Upper lobe of left lung (tissue), 6 donors: ENCODE results near the gene LIMD2. TPM values are rescaled to one million over a fixed set of nuclear protein-coding genes. Genes with fewer than 3 reads are reported as not detected.

Experiments
- ATAC-seq, 2 donors: fragments of 200-7000 bp; cut with Tn5 transposase; one replicate each; pipeline ENCODE4 v1.9.1; 2022; ENCODE audit warnings: mild to moderate bottlenecking in 2 of 2, moderate library complexity in 2 of 2; ENCODE audit not compliant: low FRiP score in 2 of 2
- DNase-seq, 2 donors: peaks; one replicate each; pipeline ENCODE4 v3.0.0-alpha.2; 2019 to 2020
- H3K27ac ChIP-seq, 4 donors: fragments of 200-600 bp; sonication (generic); one replicate each; pipeline ENCODE4 v1.5.1; 2016 to 2019
- H3K27me3 ChIP-seq, 4 donors: fragments of 200-600 bp; sonication (generic); one replicate each; pipeline ENCODE4 v1.5.1; 2017 to 2019
- H3K36me3 ChIP-seq, 4 donors: fragments of 200-600 bp; sonication (generic); one replicate each; pipeline ENCODE4 v1.5.1; 2016 to 2019
- H3K4me1 ChIP-seq, 4 donors: fragments of 200-600 bp; sonication (generic); one replicate each; pipeline ENCODE4 v1.5.1; 2018 to 2019
- H3K4me3 ChIP-seq, 4 donors: fragments of 200-600 bp; sonication (generic); one replicate each; pipeline ENCODE4 v1.5.1; 2017 to 2019; ENCODE audit warnings: mild to moderate bottlenecking in 2 of 4, moderate library complexity in 1 of 4
- H3K9me3 ChIP-seq, 4 donors: fragments of 200-600 bp; sonication (generic); one replicate each; pipeline ENCODE4 v1.5.1; 2018 to 2019
- CTCF ChIP-seq, 6 experiments: fragments of 450-650 bp in 4 of 6; fragments of 200-600 bp in 2 of 6; sonication (generic) in 2 of 6; IDR thresholded peaks; one replicate each; pipeline ENCODE4 v1.5.1; 2016 to 2019; ENCODE audit warnings: antibody characterized with exemption in 6 of 6
- EP300 ChIP-seq, 4 donors: sonication (generic); formaldehyde crosslinking; IDR thresholded peaks; one replicate each; pipeline ENCODE4 v1.5.1; 2017; ENCODE audit warnings: antibody characterized with exemption in 4 of 4, control low read depth in 2 of 4
- POLR2A ChIP-seq, 4 donors: fragments of 450-650 bp; IDR thresholded peaks; one replicate each; pipeline ENCODE4 v1.5.1; 2016 to 2017; ENCODE audit warnings: antibody characterized with exemption in 4 of 4, mild to moderate bottlenecking in 2 of 4
- POLR2AphosphoS5 ChIP-seq, 2 donors: sonication (generic); formaldehyde crosslinking; IDR thresholded peaks; one replicate each; pipeline ENCODE4 v1.5.1; 2017; ENCODE audit warnings: antibody characterized with exemption in 2 of 2
- WGBS, 2 donors: methylation state at CpG; one replicate each; pipeline ENCODE4 v1.1.5; 2017 to 2018; 5-methylcytosine and 5-hydroxymethylcytosine counted together
- total RNA-seq, 6 donors: library from RNA; depleted of rRNA in 4 of 6; stranded (reverse); fragments of >200 nt in 4 of 6; gene quantifications; one replicate each; pipeline versions ENCODE4 v1.1.0 to v1.2.1, GENCODE V29; 2016 to 2021
- donor health status: DM: no; HTN: no; CAD: no; lungs with moderate emphysema.
- donor health status: DM: no; HTN: yes; CAD: no; lungs with severe emphysema.

LIMD2 gene
- total RNA-seq, 6 donors from 2014 or later: 13.2 to 115 (median 21.6) TPM

DNA sequence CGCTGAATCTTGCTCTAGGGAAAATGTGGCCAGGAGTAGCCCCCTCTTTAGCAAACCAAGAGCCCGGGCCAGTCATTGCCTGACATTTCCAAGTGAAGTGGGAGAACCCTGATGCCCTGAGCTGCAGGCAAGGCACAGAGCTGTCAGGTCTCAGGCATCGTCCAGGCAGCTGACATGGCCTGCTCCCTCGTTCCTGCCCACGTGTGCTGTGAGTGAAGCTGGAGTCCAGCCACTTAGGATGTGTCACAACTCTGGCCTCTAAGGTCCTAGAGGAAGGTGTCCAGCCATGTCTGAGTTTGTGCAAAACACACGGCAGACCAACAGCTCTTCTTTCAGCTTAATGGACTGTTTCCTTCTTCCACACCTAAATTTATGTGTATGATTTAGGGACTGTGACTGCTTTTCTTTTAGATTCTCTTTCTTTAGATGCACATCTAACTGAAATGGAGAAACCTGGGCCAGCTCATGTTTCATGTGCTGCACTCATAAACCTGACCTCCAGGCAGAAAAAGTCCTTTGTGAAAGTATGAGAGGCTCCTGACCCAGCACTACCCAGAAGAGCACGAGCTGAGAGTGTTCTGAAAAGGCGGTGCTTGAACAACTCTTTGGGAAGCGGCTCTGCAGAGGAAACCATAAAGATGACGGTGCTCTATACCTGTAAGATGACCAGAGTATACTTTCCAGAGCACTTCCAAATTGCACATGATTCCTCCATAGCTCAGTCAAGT is 14.8 kb upstream of the LIMD2 start:
- TF ChIP-seq POLR2A (IDR thresholded peaks at IDR 0.05): no peak
- TF ChIP-seq CTCF (IDR thresholded peaks at IDR 0.05): no peak
- no peak for TF ChIP-seq POLR2AphosphoS5 (IDR thresholded peaks at IDR 0.05)
- no peak for TF ChIP-seq EP300 (IDR thresholded peaks at IDR 0.05)
- H3K4me3 ChIP-seq: no peak overlapping the region
- peaks cover 5 to 59% (median 37%) of the 10 kb centered on the region in 4 donors for H3K36me3 ChIP-seq
- H3K27ac ChIP-seq: no peak overlapping the region
- 77 to 81% methylated on average over 10 of the region's 10 CpGs for WGBS, 2 donors
- no peaks in the 10 kb centered on the region for H3K27me3 ChIP-seq
- DNase-seq (no peak), ATAC-seq (no peak)
- H3K9me3 ChIP-seq: no peaks in the 10 kb centered on the region
- no peaks in the 10 kb centered on the region for H3K4me1 ChIP-seq

GRCh38 chr17:63709110-63709509 is 9.2 kb upstream of the LIMD2 start:
- 85 to 96% methylated on average over 6 of the region's 6 CpGs for WGBS, 2 donors
- Histone ChIP-seq H3K36me3 (peaks cover 5 to 88% (median 65%) of the 10 kb centered on the region in 4 donors), H3K4me1 (peaks cover 3 to 13% (median 3%) of the 10 kb centered on the region in 4 donors), H3K4me3 (no peak overlapping the region), H3K9me3 (no peaks in the 10 kb centered on the region), H3K27me3 (no peaks in the 10 kb centered on the region), H3K27ac (no peak overlapping the region)
- TF ChIP-seq CTCF (IDR thresholded peaks at IDR 0.05) (no peak), EP300 (IDR thresholded peaks at IDR 0.05) (no peak), POLR2AphosphoS5 (IDR thresholded peaks at IDR 0.05) (no peak), POLR2A (IDR thresholded peaks at IDR 0.05) (no peak)
- DNase-seq (no peak), ATAC-seq (no peak)

DNA sequence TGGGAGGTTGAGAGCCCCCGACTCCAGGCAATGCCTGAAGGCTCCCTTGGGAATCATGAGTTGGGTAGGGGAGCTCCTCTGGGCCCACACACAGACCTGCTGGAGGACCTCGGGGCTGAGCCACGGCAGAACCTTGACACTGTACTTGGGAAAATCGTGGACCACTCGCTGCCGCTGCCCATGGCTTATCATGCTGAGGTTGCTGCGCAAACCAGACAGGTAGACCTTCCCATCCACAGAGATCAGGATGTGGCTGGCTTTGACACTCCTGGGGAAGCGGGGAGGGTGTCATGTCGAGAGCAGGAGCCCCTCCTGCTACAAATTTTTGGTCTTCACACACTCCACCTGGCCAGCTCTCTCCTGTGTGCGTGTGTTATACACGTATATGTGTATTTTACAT is 7.2 kb upstream of the LIMD2 start:
- 72 to 91% methylated on average over 4 to 11 of the region's 11 CpGs for WGBS, 2 donors
- peaks cover 3 to 18% (median 3%) of the 10 kb centered on the region in 4 donors for H3K4me1 ChIP-seq
- TF ChIP-seq POLR2AphosphoS5 (IDR thresholded peaks at IDR 0.05): no peak
- TF ChIP-seq POLR2A (IDR thresholded peaks at IDR 0.05): no peak
- no peak for TF ChIP-seq EP300 (IDR thresholded peaks at IDR 0.05)
- TF ChIP-seq CTCF (IDR thresholded peaks at IDR 0.05): no peak
- no peak overlapping the region for H3K27ac ChIP-seq
- no peaks in the 10 kb centered on the region for H3K27me3 ChIP-seq
- H3K4me3 ChIP-seq: no peak overlapping the region
- DNase-seq (no peak), ATAC-seq (no peak)
- H3K9me3 ChIP-seq: no peaks in the 10 kb centered on the region
- peaks cover 5 to 78% (median 58%) of the 10 kb centered on the region in 4 donors for H3K36me3 ChIP-seq

DNA sequence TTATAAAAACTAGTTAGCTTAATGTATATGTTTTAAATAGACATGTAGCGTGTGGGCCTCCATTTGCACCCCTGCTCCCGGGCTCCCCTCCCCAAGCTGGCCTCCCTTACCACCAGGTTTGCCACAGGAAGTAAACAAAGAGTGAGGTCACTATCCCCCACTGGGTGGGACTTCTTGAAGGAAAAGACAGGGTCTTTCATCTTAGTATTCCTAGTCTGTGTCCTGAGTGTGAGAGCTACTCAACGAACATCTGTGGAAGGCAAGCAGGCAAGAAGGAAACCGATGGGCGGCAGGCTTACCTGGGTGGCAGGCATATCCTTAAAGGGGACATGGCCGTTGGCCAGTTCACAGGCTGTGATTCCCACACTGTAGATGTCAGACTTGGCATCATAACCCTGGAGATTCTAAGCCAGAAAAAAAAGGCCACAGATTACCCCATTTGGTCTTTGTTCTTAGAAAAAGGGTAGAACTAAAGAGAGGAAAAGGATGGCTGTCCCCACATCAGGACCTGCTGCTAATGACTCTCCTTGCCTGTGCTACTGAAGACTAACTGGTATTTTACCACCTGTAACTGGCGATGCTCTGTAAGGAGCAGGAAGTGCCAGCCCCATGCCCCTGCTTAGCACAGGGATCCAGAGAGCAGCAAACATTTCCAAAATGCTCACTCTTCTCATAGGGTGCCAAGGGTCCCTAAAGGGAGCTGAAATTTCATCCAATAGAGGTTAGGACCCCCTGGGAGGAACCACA is 6.6 kb upstream of the LIMD2 start:
- Histone ChIP-seq H3K27ac (peak overlapping the region in 1 of 4 donors; percentile 20), H3K4me3 (no peak overlapping the region), H3K9me3 (no peaks in the 10 kb centered on the region), H3K27me3 (no peaks in the 10 kb centered on the region), H3K36me3 (peaks cover 5 to 72% (median 53%) of the 10 kb centered on the region in 4 donors), H3K4me1 (peaks cover 5 to 25% (median 8%) of the 10 kb centered on the region in 4 donors)
- DNase-seq (no peak), ATAC-seq (no peak)
- TF ChIP-seq EP300 (IDR thresholded peaks at IDR 0.05): no peak
- TF ChIP-seq CTCF (IDR thresholded peaks at IDR 0.05): no peak
- TF ChIP-seq POLR2AphosphoS5 (IDR thresholded peaks at IDR 0.05): no peak
- TF ChIP-seq POLR2A (IDR thresholded peaks at IDR 0.05): no peak
- 74 to 82% methylated on average over 3 to 7 of the region's 7 CpGs for WGBS, 2 donors
